HG02981 (cell line): ENCODE measurements around the gene PARVB.

Source experiments
- ATAC-seq: cut with Tn5 transposase; IDR thresholded peaks from one replicate; pipeline ENCODE4 v1.9.1; 2021; ENCODE audit warnings: mild to moderate bottlenecking, moderate library complexity; ENCODE audit not compliant: unreplicated experiment

Gene PARVB

DNA sequence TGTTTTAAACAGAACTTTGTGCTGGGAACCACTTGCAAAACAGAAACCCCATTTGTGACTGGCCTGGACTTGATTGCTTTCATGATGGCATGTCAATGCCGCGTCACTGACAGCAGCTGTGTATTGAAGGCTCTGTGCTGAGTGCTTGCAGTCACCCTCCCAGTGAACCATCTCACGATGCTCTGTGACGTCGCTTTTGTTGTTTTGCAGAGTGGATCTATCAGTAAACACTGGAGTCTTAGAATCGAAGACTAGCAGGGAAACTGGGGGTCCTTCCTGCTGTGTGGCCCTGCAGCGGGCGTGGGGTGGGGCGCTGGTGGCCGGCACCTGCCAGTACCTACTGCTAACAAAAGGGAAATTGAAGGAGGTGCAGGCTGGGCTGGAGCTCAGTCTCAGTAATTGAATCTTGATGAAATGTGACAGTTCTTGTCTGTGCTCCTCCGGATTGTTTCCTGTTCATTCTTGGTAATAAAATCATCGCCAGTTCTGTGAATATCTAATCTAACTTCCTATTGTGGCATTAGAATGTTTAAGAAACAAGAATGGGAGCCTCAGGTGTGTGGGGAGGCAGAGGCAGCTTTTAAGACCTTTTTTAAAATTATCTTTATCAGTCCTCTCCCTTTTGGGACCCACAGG, 106.1 kb downstream of the PARVB start:
- no peak for ATAC-seq

DNA sequence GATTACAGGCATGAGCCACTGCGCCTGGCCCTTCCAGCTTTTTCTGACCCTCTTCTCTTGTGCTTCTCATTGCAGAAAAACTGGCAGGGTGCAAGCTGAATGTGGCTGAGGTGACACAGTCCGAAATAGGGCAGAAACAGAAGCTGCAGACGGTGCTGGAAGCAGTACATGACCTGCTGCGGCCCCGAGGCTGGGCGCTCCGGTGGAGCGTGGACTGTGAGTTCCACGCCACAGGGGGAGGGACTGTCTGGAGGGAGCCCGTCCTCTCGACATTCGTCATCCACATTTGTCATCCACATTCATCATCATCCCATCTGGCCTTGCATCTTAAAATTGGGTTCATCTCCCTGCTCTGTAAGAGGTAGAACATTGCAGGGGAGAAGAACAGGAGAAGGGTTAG, 107.3 kb downstream of the PARVB start:
- no peak for ATAC-seq

DNA sequence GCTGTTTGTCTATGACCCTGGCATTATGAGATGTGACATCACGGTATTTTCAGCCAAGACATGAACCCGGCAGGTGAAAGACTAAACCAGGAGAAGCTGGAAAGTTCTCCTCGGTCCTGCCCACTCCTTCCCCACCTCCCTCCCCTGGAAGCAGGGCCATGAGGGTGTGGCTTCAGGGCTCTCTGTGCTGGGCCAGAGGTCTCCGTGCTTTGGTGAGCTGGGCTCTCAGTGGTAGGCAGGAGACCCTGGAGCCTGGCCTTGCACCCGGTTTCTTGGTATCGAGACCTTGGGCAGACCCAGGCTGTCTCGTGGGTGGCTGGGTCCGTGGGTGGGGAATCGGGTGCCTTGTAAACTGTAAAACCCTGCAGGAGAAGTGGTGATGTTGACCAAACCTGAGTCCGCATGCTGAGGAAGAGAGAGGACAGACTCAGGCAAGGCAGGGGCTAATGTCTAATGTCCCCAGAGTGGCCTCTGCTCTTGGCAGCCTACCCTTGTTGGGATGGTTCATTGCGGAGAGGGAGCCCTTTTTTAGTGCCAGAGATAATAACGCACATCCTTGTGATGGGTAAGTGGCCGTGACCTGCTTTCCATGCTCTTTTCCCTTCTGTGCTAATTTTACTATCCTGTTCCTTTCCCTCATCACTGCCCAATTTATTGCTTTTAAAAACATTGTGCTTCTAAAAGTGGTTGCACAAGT, 108.0 kb downstream of the PARVB start:
- no peak for ATAC-seq

DNA sequence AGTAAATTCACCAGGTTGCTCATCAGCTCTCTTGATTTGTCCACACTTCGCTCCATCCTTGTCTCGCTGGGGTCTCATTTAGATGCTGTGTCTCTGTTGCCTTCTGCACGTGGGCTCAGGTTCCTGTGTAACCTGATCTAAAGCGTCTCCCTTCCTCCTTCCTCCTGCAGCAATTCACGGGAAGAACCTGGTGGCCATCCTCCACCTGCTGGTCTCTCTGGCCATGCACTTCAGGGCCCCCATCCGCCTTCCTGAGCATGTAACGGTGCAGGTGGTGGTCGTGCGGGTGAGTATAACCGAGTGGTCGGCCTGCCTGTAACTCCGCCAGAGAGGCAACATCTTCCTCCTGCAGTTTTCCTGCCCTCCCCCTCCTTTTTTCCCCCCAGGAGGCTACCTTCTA, 108.6 kb downstream of the PARVB start:
- no peak for ATAC-seq

DNA sequence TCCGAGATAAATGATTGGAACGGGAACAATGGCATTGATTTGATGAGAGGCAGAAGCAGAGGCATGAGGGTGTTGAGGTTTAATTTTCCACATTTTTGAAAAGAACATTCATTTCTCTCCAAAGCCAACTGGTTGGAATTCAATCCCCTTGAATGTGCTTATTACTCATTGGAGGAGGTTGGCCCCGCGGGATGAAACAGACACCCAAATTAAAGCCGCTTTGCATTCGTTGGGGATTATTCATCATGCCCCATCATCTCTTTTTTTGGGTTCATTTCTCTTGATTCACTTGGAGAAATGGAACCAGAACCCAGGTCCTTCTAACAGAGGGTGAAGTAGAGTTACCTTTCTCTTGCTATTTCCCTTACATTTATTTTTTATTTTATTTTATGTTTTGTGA, 109.1 kb downstream of the PARVB start:
- ATAC-seq: no peak

DNA sequence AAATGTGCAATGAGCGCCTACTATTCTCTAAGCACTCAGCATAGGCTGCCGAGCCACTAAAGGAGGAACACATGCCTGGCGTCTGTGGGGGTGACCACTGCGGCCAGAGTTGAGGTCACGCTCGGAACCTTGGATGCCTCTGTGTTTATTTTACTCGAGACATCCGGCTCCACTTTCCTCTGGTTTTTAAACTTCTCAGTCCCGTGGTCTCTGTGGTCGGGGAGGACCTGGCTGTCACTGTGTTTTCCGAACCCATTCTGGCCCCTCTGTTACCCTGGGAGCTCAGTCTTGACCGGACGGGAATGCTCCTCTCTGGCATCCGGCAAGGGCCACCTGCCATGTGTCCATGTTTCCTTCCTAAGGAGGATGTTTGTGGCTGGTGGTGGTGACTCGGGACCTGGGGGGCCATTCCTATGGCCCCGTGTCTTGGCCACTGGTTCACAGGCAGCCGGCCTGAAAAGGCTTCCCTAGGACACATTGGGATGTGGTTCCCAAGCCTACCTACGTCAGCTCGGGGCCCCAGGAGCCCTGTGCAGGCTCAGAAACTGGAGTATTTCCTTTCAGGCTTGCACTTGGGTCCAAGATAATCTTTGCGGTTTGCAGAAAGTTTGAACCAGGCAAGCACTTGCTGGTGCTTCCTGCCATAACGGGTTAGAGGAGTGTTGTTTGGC, 109.9 kb downstream of the PARVB start:
- ATAC-seq: no peak

DNA sequence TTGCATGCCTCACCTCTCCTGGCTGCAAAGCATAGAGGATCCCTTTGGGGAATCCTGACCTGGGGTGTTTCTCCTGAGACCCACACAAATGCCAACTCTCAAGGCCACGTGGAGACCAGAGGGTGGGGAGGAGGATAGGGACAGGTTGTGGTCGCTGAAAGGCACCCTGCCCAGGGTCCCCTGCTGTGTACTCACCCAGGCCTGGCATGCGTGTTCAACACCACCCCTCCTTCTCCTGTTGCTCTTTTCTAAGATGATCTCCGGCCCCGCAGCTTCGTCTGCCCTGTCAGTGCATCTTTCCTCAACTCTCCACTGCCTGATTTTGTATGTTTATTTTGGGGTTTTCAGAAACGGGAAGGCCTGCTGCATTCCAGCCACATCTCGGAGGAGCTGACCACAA, 112.0 kb downstream of the PARVB start:
- no peak for ATAC-seq

DNA sequence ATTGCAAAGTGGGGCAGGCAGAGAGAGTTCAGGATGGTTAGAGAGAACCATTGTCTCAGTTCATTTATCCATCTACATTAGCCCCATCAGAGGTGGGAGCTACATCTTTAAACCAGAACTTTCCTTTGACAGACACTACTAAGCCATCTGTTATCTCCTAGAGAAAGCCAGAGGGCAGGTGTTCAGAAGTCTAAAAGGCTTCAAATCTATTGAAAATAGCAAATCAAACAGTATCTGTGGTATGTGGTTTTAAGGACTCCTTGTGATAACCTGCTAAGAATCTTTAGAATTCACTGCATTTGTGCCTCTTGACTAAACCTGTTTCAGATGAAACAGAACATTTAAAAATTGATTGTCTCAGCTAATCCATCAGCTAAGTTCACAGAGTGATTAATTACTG, 112.7 kb downstream of the PARVB start:
- ATAC-seq: no peak

DNA sequence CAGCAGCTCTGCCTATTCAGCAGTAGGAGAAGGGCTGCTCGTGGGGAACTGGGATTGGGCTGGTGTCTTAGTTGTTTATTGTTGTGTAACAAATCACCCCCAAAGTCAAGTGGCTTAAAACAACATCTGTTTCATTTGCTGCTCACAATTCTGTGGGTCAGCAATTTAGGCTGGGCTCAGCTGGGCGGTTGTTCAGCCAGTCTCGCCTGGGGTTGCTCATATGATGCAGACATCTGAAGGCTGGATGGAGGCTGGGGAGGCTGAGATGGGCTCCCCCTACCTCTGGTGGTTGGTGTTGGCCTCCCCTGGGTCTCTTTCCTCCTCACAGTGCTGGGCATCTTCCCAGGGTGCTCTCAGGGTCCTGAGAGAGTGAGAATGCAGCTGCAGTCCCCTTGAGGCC, 113.3 kb downstream of the PARVB start:
- no peak for ATAC-seq

DNA sequence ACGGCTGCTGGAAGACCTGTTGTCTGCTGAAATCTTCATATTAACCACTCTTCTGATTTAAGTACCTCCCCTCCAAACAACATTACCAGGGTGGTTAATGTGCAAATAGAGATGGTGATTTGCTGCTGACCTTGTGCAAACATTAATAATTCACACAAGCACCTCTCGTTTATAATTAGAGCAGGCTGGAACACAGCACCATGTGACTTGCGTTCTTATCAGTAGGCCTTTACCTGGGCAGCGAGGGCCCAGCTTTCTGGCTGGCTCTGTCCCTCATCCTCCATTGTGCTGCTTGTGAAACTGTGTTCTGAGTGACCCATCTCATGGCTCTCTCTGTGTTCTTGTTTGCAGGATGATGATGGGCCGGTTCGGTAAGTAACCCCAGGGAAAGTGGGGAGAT, 115.7 kb downstream of the PARVB start:
- no peak for ATAC-seq

DNA sequence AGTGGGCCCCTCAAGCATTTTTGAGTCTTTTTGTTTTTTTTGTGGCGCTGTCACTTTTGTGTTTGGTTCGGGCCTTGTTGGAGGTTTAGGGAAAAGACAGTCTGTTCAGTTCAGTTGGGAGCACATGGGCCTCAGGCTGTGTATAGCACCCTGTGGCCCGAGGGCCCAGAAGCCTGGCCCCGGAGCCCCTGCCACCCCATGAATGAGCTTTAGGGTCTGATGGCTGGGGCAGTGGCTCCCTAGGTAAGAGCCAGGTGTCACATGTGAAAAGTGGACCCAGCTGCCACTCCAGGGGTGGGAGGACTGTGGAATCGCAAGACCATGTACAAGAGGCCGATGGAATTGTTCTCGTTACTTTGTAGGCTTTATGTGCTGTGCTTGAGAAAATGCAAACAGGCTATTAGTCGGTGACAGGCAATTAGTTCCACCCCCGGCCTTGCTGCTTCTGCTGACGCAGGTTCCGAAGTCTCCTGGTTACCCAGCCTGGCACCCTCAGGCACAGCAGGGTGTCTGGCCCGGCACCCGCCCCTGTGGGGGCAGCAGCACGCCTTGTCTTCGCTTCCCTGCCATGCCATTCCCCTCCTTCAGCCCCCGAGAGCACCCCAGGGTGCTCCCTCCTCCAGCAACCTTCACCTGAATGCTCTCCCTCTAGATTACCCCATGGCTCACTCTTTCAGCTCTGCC, 118.5 kb downstream of the PARVB start:
- ATAC-seq: no peak

DNA sequence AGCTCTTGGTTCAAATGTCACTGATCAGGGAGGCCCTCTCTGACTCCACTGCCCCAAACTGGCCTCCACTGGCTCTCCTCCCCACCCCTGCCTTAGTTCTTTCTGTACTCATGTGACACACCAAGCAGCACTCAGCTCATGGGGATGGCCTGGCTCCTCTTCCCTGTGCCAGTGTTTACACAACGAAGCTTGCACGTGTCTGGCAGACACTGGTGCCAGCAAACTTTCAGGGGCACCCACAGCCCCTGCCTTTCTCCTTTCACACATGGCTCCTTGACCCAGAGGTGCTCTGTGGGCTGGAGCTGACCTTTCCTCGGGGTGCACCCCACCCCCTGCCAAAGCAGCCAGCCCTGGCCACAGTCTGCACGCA, 119.0 kb downstream of the PARVB start:
- no peak for ATAC-seq

DNA sequence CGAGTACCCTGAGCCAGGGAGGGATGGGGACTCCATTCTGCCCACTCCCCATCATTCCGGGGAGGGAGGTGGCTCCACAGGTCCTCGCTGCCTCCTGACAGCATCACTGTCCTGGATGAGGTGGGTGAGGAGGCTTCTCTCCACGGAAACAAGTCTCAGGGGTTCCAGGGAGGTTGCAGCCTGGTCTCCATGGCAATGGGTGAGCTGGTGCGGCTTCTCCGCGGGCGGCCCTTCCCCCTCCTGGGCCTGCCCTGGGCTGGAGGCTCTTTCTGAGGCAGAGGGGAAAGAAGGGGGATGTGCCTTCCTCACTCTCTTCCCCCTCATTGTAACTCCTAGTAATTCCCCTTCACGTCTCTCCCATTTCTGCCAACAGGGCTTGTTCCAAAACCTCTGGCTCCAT, 119.5 kb downstream of the PARVB start:
- ATAC-seq: no peak

DNA sequence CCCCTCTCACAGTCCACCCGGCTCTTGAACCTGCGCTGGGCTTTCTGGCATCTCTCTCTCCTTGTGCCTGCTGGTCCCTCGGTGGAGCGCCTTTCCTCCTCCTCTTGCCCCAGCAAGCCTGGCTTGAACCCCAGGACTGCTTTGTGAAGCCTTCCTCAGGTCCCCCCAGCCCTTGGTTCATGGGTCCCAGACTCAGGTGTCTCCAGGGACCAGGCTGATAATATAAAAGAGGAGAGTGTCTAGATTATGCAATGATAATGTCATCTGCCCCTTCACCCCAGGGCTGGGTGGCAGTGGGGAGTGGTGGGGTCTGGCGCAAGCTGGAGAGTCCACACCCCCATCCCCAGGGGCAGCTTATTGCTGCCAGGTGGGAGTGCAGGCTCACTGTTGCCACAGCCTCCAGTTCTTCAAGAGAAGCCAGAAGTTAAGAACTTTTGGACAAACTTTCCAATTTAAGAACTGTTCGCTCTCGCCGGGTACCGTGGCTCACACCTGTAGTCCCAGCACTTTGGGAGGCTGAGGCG, 120.0 kb downstream of the PARVB start:
- ATAC-seq: no peak

DNA sequence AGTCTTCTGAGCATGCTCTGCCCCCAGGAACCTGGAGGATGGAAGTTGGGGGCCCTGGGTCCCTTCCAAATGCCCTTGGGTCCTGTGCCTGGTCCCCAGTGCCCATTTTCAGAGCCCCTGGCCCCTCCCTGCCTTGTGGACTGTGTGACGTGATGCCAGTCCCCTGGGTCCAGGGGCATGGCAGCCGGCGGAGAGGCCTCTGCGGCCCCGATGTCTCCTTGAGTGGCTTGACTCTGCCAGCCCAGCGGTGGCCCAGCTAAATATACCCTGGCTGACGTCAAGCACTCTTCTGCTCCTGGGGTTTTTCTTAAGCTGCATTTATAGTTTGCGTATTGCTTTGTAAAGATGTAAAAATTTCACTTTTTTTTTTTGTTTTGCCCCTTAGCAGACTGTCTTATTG, 121.4 kb downstream of the PARVB start:
- ATAC-seq: no peak

DNA sequence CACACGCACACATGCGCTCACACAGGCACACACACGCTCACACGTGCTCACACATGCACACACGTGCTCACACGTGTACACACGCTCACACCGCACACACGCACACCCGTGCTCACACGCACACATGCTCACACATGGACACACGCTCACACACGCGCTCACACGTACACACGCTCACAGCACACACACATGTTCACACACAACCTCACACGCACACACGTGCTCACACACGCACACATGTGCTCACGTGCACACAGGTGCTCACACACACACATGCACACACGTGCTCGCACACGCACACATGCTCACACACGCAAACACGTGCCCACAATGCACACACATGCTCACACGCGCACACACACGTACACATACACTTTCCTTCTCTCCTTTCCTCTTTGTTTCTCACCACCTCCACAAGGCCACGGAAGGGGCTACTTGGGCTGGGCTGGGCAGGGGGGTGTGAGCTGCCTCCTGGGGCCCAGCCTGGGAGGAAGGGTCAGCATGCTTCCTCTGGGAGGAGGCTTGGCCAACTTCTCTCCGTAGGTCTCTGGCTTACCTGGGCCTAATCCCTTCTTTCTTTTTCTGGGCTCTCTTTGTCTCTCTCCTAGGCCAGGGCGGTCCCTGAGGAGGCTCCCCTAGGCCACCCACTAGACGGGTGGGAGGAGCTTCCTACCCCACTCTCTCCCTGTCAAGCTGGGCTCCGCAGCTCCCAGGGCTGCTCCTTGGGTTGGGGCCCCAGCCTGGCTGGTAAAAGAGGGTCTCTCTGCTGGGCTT, 122.2 kb downstream of the PARVB start:
- ATAC-seq: no peak

DNA sequence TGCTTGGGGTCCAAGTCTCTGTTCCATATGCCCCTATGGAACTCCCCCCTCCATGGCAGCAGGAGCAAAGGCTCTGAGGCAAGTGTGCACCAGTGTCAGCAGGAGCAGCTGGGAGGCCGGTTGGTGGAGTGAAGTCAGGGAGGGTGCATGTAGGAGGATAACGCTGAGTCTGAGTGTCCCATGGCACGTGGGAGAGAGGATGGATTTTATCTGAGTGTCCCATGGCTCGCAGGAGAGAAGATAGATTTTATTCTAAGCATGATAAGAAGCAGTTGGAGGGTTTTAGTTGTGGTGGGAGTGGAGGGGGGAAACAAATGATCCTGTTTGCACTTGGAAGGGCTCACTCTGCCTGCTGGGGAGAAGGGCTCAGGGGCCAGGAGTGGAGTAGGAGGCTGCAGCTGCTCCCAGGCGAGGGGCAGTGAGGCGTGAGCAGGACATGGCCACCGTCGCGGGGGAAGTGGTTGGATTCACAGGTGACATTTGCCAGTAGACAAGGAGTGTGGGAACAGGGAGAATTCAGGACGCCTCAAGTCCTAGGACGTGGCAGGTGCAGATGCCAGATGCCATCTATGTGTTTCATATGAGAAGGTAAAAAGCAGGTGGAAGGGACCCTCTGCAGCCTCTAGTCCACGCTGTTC, 123.0 kb downstream of the PARVB start:
- no peak for ATAC-seq

DNA sequence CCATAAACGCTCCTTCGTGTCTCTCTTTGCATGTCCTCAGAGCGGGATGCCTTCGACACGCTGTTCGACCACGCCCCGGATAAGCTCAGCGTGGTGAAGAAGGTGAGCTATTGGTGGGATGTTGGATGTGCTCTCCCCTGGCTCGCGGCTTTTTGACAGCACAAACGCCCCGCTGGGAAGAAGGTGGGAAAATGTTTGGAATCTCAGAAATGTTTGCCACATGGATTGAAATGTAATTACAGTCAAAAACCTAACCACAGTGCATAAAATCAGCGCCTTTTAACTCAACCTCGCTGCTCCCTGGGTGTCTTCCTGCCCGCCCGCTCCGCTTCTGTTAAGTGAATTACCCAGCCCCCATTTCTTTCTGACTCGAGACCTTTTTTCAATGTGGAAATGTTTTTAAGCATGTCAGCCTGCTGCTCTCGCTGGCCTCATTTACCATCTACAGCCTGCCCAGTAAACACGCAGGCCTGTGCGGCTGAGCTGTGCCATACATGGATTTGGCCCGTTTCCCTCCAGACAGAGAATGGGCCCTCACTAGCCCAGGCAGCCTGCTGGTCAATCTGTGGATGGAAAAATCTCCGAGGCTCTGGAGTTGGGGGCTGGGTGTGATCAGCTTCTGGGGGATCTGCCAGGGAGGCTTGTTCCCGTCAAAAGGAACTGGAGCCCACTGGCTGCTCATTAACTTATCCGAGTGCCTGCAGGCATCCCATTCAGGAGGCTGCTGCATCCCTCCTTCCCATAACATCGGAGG, 123.9 kb downstream of the PARVB start:
- ATAC-seq: no peak

DNA sequence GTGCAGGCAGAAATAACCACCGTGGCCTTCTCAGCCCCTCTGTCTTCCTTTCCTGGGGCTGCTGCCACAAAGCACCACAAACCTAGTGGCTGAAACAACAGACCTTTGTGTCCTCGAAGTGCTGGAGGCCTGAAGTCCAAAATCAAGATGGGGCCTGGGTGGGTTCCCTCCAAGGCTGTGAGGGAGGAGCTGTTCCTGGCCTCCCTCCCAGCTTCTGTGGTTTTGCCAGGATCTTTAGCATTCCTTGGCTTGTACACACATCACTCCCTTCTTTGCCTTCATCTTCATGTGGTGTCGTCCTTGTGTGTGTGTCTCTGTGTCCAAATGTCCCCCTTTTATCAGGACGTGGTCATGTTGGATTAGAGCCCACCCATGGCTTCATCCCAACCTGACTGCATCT, 127.6 kb downstream of the PARVB start:
- no peak for ATAC-seq

DNA sequence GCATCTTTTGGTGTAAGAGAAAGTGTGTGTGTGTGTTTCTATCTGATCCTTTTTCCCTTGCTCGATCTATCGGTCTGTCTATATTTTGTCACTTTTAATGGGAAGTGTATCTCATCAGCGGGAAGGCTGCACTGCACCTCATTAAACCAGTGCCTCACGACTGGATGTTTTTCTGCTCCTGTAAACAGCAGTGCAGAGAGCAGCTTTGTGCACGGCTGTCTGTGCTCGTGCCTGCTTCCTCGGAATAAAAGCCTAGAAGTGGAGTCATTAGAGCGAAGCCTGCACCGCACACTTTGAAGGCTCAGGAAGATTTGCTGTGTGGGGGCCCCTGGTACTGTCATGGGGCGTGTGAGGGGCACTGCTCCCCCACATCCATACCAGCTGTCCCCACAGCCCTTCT, 129.6 kb downstream of the PARVB start:
- no peak for ATAC-seq
